ENCODE data around the gene MARK2. TPM values are rescaled to one million over a fixed set of nuclear protein-coding genes. Genes with fewer than 3 reads are reported as not detected.

The MARK2 gene
- total and polyA plus RNA-seq, 2 experiments from 2014 or later = 8.9 to 15.8 TPM

GRCh38 chr11:63896071-63896470 is 57.2 kb downstream of the MARK2 start:
- no peak for DNase-seq
- no peak overlapping the region for H3K27ac ChIP-seq
- TF ChIP-seq EZH2 (IDR thresholded peaks at IDR 0.05; ENCODE audit: insufficient read depth, poor library complexity, severe bottlenecking) (no peak), EZH2phosphoT487 (IDR thresholded peaks at IDR 0.05; ENCODE audit: insufficient read depth, low read depth) (no peak)
- H2AFZ ChIP-seq = no peak overlapping the region
- no peaks in the 10 kb centered on the region for H3K9me2 ChIP-seq (ENCODE audit: insufficient read depth)
- no peaks in the 10 kb centered on the region for H3K9me3 ChIP-seq (ENCODE audit: low read depth)
- H4K20me1 ChIP-seq (ENCODE audit: insufficient read depth) = peaks cover 11% of the 10 kb centered on the region; the same call in 1 of the 2 replicates
- H3K9ac ChIP-seq = no peak overlapping the region
- no peak overlapping the region for H3K4me2 ChIP-seq (ENCODE audit: unreplicated experiment)
- H3K79me2 ChIP-seq (ENCODE audit: insufficient read depth) = peaks cover 44% of the 10 kb centered on the region
- no peaks in the 10 kb centered on the region for H3F3A ChIP-seq (ENCODE audit: insufficient read depth)
- 80 to 83% methylated on average over 4 of the region's 4 CpGs for WGBS, 2 experiments (ENCODE audit: low coverage in 1 of 2, low lambda C conversion rate in 2 of 2, missing lambda C conversion rate in 2 of 2)
- H3K4me1 ChIP-seq (ENCODE audit: insufficient read depth) = no peaks in the 10 kb centered on the region
- H3K36me3 ChIP-seq (ENCODE audit: low read depth) = peaks cover 20% of the 10 kb centered on the region; the same call in 1 of the 2 replicates
- H3K4me3 ChIP-seq = no peak overlapping the region
- in situ Hi-C loops (cut with MboI) = no loop called here
- H3K27me3 ChIP-seq (replicated peaks; ENCODE audit: insufficient read depth) = no peaks in the 10 kb centered on the region

GRCh38 chr11:63897459-63898146 is 58.7 kb downstream of the MARK2 start:
- H3K79me2 ChIP-seq (ENCODE audit: insufficient read depth) = peaks cover 28% of the 10 kb centered on the region
- H3K4me1 ChIP-seq (ENCODE audit: insufficient read depth) = no peaks in the 10 kb centered on the region
- no peaks in the 10 kb centered on the region for H3K9me3 ChIP-seq (ENCODE audit: low read depth)
- no peaks in the 10 kb centered on the region for H3K9me2 ChIP-seq (ENCODE audit: insufficient read depth)
- no peak overlapping the region for H3K9ac ChIP-seq
- in situ Hi-C loops (cut with MboI) = no loop called here
- no peak overlapping the region for H3K4me2 ChIP-seq (ENCODE audit: unreplicated experiment)
- H3F3A ChIP-seq (ENCODE audit: insufficient read depth) = no peaks in the 10 kb centered on the region
- H3K4me3 ChIP-seq = no peak overlapping the region
- 57 to 59% methylated on average over 7 to 10 of the region's 10 CpGs for WGBS, 2 experiments (ENCODE audit: low coverage in 1 of 2, low lambda C conversion rate in 2 of 2, missing lambda C conversion rate in 2 of 2)
- TF ChIP-seq EZH2phosphoT487 (IDR thresholded peaks at IDR 0.05; ENCODE audit: insufficient read depth, low read depth) = no peak
- TF ChIP-seq EZH2 (IDR thresholded peaks at IDR 0.05; ENCODE audit: insufficient read depth, poor library complexity, severe bottlenecking) = no peak
- H3K27ac ChIP-seq = no peak overlapping the region
- H3K36me3 ChIP-seq (ENCODE audit: low read depth) = peaks cover 27% of the 10 kb centered on the region; the same call in 1 of the 2 replicates
- DNase-seq = no peak
- no peak overlapping the region for H2AFZ ChIP-seq
- peaks cover 11% of the 10 kb centered on the region; the same call in 1 of the 2 replicates for H4K20me1 ChIP-seq (ENCODE audit: insufficient read depth)
- H3K27me3 ChIP-seq (replicated peaks; ENCODE audit: insufficient read depth) = no peaks in the 10 kb centered on the region

- no peak overlapping the region for H3K4me3 ChIP-seq
- no peaks in the 10 kb centered on the region; the same call in 1 of the 2 replicates for H3K79me2 ChIP-seq (ENCODE audit: insufficient read depth)
- H3K9ac ChIP-seq = no peak overlapping the region
- H3K4me2 ChIP-seq (ENCODE audit: unreplicated experiment) = no peak overlapping the region
- no peaks in the 10 kb centered on the region for H3F3A ChIP-seq (ENCODE audit: insufficient read depth)
- peak; percentile 45 for DNase-seq
- no peaks in the 10 kb centered on the region for H4K20me1 ChIP-seq (ENCODE audit: insufficient read depth)
- H3K9me2 ChIP-seq (ENCODE audit: insufficient read depth) = no peaks in the 10 kb centered on the region
- H3K36me3 ChIP-seq (ENCODE audit: low read depth) = peaks cover 20% of the 10 kb centered on the region; the same call in 1 of the 2 replicates
- H3K27ac ChIP-seq = no peak overlapping the region
- no peak overlapping the region for H2AFZ ChIP-seq
- no peaks in the 10 kb centered on the region for H3K9me3 ChIP-seq (ENCODE audit: low read depth)
- in situ Hi-C loops (cut with MboI) = no loop called here
- no peaks in the 10 kb centered on the region for H3K4me1 ChIP-seq (ENCODE audit: insufficient read depth)
- WGBS, 2 experiments (ENCODE audit: low coverage in 1 of 2, low lambda C conversion rate in 2 of 2, missing lambda C conversion rate in 2 of 2) = 61 to 70% methylated on average over 3 of the region's 3 CpGs
- no peaks in the 10 kb centered on the region for H3K27me3 ChIP-seq (replicated peaks; ENCODE audit: insufficient read depth)
- no peak for TF ChIP-seq EZH2phosphoT487 (IDR thresholded peaks at IDR 0.05; ENCODE audit: insufficient read depth, low read depth)
- TF ChIP-seq EZH2 (IDR thresholded peaks at IDR 0.05; ENCODE audit: insufficient read depth, poor library complexity, severe bottlenecking) = no peak
Measured at GRCh38 chr11:63901660-63902059, 62.8 kb downstream of the MARK2 start.

- Histone ChIP-seq H3K4me1 (ENCODE audit: insufficient read depth) (no peaks in the 10 kb centered on the region), H3F3A (ENCODE audit: insufficient read depth) (no peaks in the 10 kb centered on the region), H3K79me2 (ENCODE audit: insufficient read depth) (no peaks in the 10 kb centered on the region), H4K20me1 (ENCODE audit: insufficient read depth) (no peaks in the 10 kb centered on the region), H3K9ac (no peak overlapping the region), H3K27me3 (replicated peaks; ENCODE audit: insufficient read depth) (no peaks in the 10 kb centered on the region), H3K4me3 (no peak overlapping the region), H3K9me2 (ENCODE audit: insufficient read depth) (no peaks in the 10 kb centered on the region), H2AFZ (no peak overlapping the region), H3K4me2 (ENCODE audit: unreplicated experiment) (no peak overlapping the region), H3K27ac (no peak overlapping the region), H3K9me3 (ENCODE audit: low read depth) (no peaks in the 10 kb centered on the region), H3K36me3 (ENCODE audit: low read depth) (peaks cover 10% of the 10 kb centered on the region; the same call in 1 of the 2 replicates)
- DNase-seq = no peak
- whole genome bisulfite sequencing, 2 experiments (ENCODE audit: low coverage in 1 of 2, low lambda C conversion rate in 2 of 2, missing lambda C conversion rate in 2 of 2) = 96% methylated on average over 14 of the region's 14 CpGs
- TF ChIP-seq EZH2 (IDR thresholded peaks at IDR 0.05; ENCODE audit: insufficient read depth, poor library complexity, severe bottlenecking) (no peak), EZH2phosphoT487 (IDR thresholded peaks at IDR 0.05; ENCODE audit: insufficient read depth, low read depth) (no peak)
- in situ Hi-C loops (cut with MboI) = no loop called here
Measured at GRCh38 chr11:63903884-63904283, 65.0 kb downstream of the MARK2 start.
